ENCODE data around the gene THOP1. TPM values are rescaled to one million over a fixed set of nuclear protein-coding genes. Genes with fewer than 3 reads are reported as not detected.

Gene THOP1
- polyA plus RNA-seq, 2 of the 4 experiments (the other 2 are of a cell fraction) = 43.5 to 90.5 TPM

- Histone ChIP-seq H3K4me3 (no peak overlapping the region), H3K4me1 (no peaks in the 10 kb centered on the region), H3K4me2 (no peak overlapping the region), H3K9me3 (no peaks in the 10 kb centered on the region), H3K27ac (no peak overlapping the region)
- ChIA-PET CTCF (no interaction called here), POLR2A (no interaction called here)
- DNase-seq (ENCODE audit: low read depth in 1 of 2, low spot score in 1 of 2) = no peak
- no peak for ATAC-seq
- FAIRE-seq = no peak
- TF ChIP-seq MAZ (IDR thresholded peaks at IDR 0.05; ENCODE audit: borderline replicate concordance, low read depth, low read length) (no peak), RARB (CRISPR knock-in tag; IDR thresholded peaks at IDR 0.05) (no peak), PBX3 (IDR thresholded peaks at IDR 0.05) (no peak), CBX2 (IDR thresholded peaks at IDR 0.05; ENCODE audit: borderline replicate concordance, low read depth) (no peak), TFCP2L1 (CRISPR knock-in tag; IDR thresholded peaks at IDR 0.05) (no peak), RCOR1 (IDR thresholded peaks at IDR 0.05; ENCODE audit: low read depth, low read length) (no peak), HOXB13 (CRISPR knock-in tag; IDR thresholded peaks at IDR 0.05; ENCODE audit: low read depth) (no peak), ELK1 (IDR thresholded peaks at IDR 0.05; ENCODE audit: low read depth, low read length) (no peak), SMC3 (IDR thresholded peaks at IDR 0.05) (no peak), FOSB (CRISPR knock-in tag; IDR thresholded peaks at IDR 0.05) (no peak), KDM5A (IDR thresholded peaks at IDR 0.05) (no peak), HMGXB4 (CRISPR knock-in tag; IDR thresholded peaks at IDR 0.05; ENCODE audit: borderline replicate concordance) (no peak)
- 94% methylated on average over 10 of the region's 23 CpGs for WGBS (ENCODE audit: missing lambda C conversion rate)
These were observed 11.5 kb downstream of the THOP1 start for GRCh38 chr19:2796659-2797266.

- FAIRE-seq (no peak), DNase-seq (ENCODE audit: low read depth in 1 of 2, low spot score in 1 of 2) (no peak), ATAC-seq (no peak)
- TF ChIP-seq POLR2AphosphoS2 (conservative IDR thresholded peaks at IDR 0.05; ENCODE audit: low read length) = no peak
- no peak for TF ChIP-seq SREBF2 (IDR thresholded peaks at IDR 0.05)
- TF ChIP-seq EHMT2 (IDR thresholded peaks at IDR 0.05; ENCODE audit: low read depth) = no peak
- no peak for TF ChIP-seq JUNB (IDR thresholded peaks at IDR 0.05)
- no peak for TF ChIP-seq MAZ (IDR thresholded peaks at IDR 0.05; ENCODE audit: borderline replicate concordance, low read depth, low read length)
- no peak for TF ChIP-seq E2F6 (IDR thresholded peaks at IDR 0.05; ENCODE audit: borderline replicate concordance, low read depth)
- no peak for TF ChIP-seq ESRRA (IDR thresholded peaks at IDR 0.05; ENCODE audit: borderline replicate concordance, low read length)
- TF ChIP-seq SMC3 (IDR thresholded peaks at IDR 0.05) = no peak
- no peak for TF ChIP-seq FOSB (CRISPR knock-in tag; IDR thresholded peaks at IDR 0.05)
- no peak for TF ChIP-seq RNF2 (IDR thresholded peaks at IDR 0.05; ENCODE audit: borderline replicate concordance, low read depth)
- no peak for TF ChIP-seq HOXB13 (CRISPR knock-in tag; IDR thresholded peaks at IDR 0.05; ENCODE audit: low read depth)
- TF ChIP-seq REST (IDR thresholded peaks at IDR 0.05) = no peak
- no peak for TF ChIP-seq KDM1A (IDR thresholded peaks at IDR 0.05; ENCODE audit: low read depth)
- no peak for TF ChIP-seq HMGXB4 (CRISPR knock-in tag; IDR thresholded peaks at IDR 0.05; ENCODE audit: borderline replicate concordance)
- Histone ChIP-seq H3K4me3 (no peak overlapping the region), H3K9me3 (no peaks in the 10 kb centered on the region), H3K4me1 (no peaks in the 10 kb centered on the region), H3K4me2 (no peak overlapping the region), H3K27ac (no peak overlapping the region)
- POLR2A ChIA-PET = no interaction called here
- WGBS (ENCODE audit: missing lambda C conversion rate) = 95% methylated on average over 15 of the region's 15 CpGs
- CTCF ChIA-PET = no interaction called here
These were observed 12.0 kb downstream of the THOP1 start for GRCh38 chr19:2797280-2797679.

Data from A549 (cell line).